SKM-1 (cell line): Measurements from ENCODE around the gene DMBX1.
A peak's percentile ranks its signal among the peaks of the same experiment; 100 is the strongest.

Experiments used
- DNase-seq: peaks from one replicate; lab custom pipeline; 2025; ENCODE audit not compliant: unreplicated experiment; lab: John Stamatoyannopoulos, UW

DMBX1 gene

GRCh38 chr1:46523496-46524353 is 34.1 kb downstream of the DMBX1 start:
- DNase-seq: no peak

- DNase-seq: no peak
These were observed 35.2 kb downstream of the DMBX1 start for GRCh38 chr1:46524843-46525242.

- no peak for DNase-seq
These were observed 35.8 kb downstream of the DMBX1 start for GRCh38 chr1:46525253-46525983.

GRCh38 chr1:46526013-46526690 is 36.5 kb downstream of the DMBX1 start:
- DNase-seq: no peak

- DNase-seq: no peak
These were observed 37.2 kb downstream of the DMBX1 start for GRCh38 chr1:46526691-46527291.

- peak; percentile 69 for DNase-seq
These were observed 38.0 kb downstream of the DMBX1 start for GRCh38 chr1:46527474-46528296.

GRCh38 chr1:46528297-46528955 is 38.8 kb downstream of the DMBX1 start:
- no peak for DNase-seq

GRCh38 chr1:46529031-46529630 is 39.5 kb downstream of the DMBX1 start:
- DNase-seq: no peak

- no peak for DNase-seq
These were observed 40.7 kb downstream of the DMBX1 start for GRCh38 chr1:46530311-46530710.

GRCh38 chr1:46530791-46531409 is 41.3 kb downstream of the DMBX1 start:
- DNase-seq: no peak

- DNase-seq: no peak
These were observed 42.5 kb downstream of the DMBX1 start for GRCh38 chr1:46532095-46532494.

- DNase-seq: no peak
These were observed 43.0 kb downstream of the DMBX1 start for GRCh38 chr1:46532498-46533178.

- DNase-seq: no peak
These were observed 43.7 kb downstream of the DMBX1 start for GRCh38 chr1:46533179-46533864.

GRCh38 chr1:46535063-46535462 is 45.4 kb downstream of the DMBX1 start:
- DNase-seq: peak; percentile 10

- no peak for DNase-seq
These were observed 46.9 kb downstream of the DMBX1 start for GRCh38 chr1:46536527-46536926.

- DNase-seq: no peak
These were observed 48.0 kb downstream of the DMBX1 start for GRCh38 chr1:46537651-46538050.

GRCh38 chr1:46538147-46538546 is 48.5 kb downstream of the DMBX1 start:
- DNase-seq: no peak
